Right lung (tissue), 5 donors: ENCODE results near the gene MAP1LC3B. TPM values are rescaled to one million over a fixed set of nuclear protein-coding genes. Genes with fewer than 3 reads are reported as not detected.

Experiments
- DNase-seq, 2 donors: peaks; one replicate each; pipeline ENCODE4 v3.0.0-alpha.2; 2013
- polyA plus RNA-seq, 5 donors: library from polyadenylated mRNA; unstranded; fragments of 120-200 nt; gene quantifications; one replicate each; pipeline versions ENCODE4 v1.2.1 to v1.2.3, GENCODE V29; 2013; ENCODE audit warnings: inconsistent platforms in 1 of 5, low replicate concordance in 1 of 5; ENCODE audit not compliant: insufficient read length in 5 of 5, insufficient read depth in 1 of 5

Gene MAP1LC3B
- polyA plus RNA-seq, 5 donors: 44.4 to 58.5 (median 54.4) TPM

- no peak for DNase-seq
Observed at GRCh38 chr16:87426423-87427215, 34.5 kb downstream of the MAP1LC3B start.

DNA sequence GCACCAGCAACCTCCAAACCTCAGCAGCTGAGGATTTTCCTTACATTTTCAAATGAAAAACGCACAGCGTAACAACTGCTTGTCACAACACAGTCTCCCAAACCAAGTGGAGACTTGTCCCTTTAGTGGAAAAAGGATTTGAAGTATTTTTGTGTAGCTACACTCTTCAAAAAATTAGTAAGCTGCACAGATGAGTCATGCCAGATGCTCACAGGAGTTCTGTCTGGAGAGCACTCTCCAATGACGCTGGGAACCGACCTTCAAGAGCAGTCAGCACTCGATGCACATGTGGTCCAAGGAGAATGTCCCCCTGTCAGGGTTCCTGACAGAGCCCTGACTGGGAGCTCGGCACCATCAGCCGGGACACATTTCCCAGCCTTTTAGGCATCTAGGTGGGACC lies 39.8 kb downstream of the MAP1LC3B start:
- DNase-seq: no peak

DNA sequence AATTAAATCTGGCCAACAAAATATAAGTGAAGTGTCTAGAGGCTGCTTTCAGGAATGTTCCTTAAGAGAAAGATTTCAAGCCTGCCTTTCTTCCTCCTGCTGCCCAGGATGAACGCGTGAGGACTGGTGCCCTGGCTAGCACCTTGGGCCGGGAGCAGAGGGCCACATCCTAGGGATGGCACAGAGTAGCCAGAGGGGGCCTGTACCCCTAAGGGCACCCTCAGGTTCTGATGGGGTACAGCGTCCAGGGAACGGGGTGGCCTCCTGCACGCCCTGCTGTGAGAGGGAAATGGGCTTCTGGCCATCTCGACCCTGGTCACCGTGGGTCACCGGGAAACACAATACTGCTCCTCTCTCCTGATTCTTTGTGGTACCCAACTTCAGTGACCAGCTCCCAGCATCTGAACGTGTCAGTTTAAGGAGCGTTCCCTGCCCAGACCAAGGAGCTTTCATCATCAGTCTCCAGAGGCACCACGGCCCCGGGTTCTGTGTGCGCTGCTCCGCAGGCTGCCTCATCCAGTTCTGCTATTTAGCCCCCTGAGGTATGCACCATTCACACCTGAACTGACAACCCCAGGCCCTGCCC lies 40.3 kb downstream of the MAP1LC3B start:
- DNase-seq: no peak

- no peak for DNase-seq
Observed at GRCh38 chr16:87434146-87434667, 42.1 kb downstream of the MAP1LC3B start.

- DNase-seq: no peak
Observed at GRCh38 chr16:87435372-87436224, 43.5 kb downstream of the MAP1LC3B start.

- DNase-seq: no peak
Observed at GRCh38 chr16:87436225-87437172, 44.4 kb downstream of the MAP1LC3B start.

- no peak for DNase-seq
Observed at GRCh38 chr16:87437327-87437726, 45.2 kb downstream of the MAP1LC3B start.

GRCh38 chr16:87437911-87438610 lies 45.9 kb downstream of the MAP1LC3B start:
- no peak for DNase-seq

- DNase-seq: no peak
Observed at GRCh38 chr16:87438611-87438985, 46.5 kb downstream of the MAP1LC3B start.

GRCh38 chr16:87439926-87440325 lies 47.8 kb downstream of the MAP1LC3B start:
- no peak for DNase-seq

GRCh38 chr16:87441886-87442580 lies 49.9 kb downstream of the MAP1LC3B start:
- no peak for DNase-seq

- DNase-seq: no peak
Observed at GRCh38 chr16:87442581-87442966, 50.4 kb downstream of the MAP1LC3B start.

GRCh38 chr16:87443016-87443415 lies 50.9 kb downstream of the MAP1LC3B start:
- DNase-seq: no peak

DNA sequence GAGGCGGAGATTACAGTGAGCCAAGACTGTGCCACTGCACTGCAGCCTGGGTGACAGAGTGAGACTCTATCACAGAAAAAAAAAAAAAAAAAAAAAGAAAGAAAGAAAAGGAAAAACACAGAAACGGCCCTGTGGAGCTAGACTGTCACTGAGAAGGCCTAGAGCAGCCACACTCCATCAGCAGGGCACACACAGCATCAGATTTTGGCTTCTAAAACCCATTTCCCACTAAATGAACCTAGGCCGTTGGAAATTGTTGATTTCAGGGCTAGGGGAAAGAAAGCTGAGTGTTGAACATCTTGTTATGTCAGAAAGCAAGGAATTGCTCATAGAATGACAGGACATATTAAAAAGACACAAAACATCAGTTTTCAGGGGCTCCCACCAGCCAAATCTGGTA lies 51.8 kb downstream of the MAP1LC3B start:
- no peak for DNase-seq

DNA sequence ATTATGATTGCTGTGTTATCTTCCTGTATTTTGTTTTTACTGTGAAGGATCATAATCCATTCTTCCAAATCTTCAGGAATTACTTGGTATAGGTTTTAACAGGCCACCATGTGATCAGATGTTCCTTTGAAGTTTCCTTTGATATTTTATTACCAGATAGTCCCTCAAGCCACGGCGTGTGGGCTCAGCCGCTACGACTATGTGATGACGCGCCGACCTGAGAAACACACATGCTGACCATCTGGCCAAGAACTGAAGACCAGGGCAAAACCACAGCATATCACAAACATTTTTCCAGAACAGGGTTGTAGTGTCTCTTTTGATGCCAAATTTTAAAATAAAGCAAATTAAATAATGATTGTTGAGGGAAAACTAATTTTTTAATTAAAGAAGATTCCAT lies 53.4 kb downstream of the MAP1LC3B start:
- DNase-seq: no peak

- no peak for DNase-seq
Observed at GRCh38 chr16:87446479-87446878, 54.3 kb downstream of the MAP1LC3B start.

DNA sequence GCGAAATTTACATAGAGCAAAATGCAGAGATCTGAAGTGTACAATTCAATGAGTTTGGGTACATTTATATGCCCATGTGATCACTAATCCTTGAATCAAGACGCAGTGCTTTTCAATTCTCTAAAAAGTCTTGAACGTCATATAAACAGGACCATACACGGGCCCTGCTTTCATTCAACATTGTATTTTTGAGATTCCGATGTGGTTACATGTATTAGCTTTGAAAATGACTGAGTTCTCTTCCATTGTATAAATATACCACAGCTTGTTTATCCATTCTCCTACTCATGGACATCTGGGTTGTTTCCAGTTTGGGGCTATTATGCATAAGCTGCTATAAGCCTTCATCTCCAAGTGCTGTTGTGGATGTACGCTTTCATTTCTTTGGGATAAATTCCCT lies 55.2 kb downstream of the MAP1LC3B start:
- no peak for DNase-seq

DNA sequence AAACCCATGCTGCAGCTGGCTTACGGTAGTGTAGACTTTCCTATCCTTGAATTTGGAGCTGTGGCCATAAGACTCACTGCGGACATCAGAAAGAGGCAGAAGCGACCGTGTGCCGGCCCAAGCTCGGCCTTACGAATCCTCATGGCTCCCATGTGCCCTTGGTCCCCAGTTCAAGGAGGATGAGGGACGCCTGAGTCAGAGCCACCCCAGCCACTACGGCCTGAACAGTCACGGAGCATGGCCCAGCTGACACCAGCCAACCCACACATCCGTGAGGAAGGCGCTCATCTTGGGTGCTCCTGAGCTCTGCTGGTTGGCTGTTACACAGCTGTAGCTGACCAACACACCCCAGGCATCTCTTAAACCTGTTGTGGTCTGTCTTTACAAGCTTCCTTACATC lies 56.7 kb downstream of the MAP1LC3B start:
- DNase-seq: no peak

DNA sequence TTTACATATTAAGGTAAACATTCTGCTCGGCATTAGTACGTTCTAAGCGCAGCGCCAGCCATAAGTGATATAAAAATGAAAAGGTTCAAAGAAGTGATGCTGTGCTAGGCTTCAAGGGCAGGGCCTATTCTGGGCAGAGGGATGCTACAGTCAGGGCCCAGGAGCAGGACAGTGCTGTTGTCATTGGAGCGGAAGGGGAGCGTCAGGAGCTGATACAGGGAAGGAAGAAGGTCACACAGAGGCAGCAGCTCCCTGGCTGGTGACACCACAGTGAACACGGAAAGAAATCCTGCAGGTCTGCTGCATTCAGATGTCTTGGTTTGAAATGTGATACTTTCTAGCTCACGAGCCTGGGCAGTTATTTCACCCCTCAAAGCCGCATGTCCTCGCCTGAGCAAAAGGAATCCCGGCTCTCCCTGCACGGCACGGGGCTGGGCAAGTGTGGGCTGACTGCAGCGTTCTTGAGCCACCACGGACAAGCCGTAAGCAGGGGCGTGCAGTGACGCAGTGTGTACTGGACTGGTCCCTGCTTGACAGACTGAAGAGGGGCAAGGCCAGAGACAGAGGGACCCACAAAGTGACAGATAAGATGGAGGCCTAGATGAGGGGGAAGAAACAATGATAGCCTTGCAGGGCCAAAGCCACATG lies 59.6 kb downstream of the MAP1LC3B start:
- no peak for DNase-seq
